ENCODE measurements around the gene PATE4.

DNA sequence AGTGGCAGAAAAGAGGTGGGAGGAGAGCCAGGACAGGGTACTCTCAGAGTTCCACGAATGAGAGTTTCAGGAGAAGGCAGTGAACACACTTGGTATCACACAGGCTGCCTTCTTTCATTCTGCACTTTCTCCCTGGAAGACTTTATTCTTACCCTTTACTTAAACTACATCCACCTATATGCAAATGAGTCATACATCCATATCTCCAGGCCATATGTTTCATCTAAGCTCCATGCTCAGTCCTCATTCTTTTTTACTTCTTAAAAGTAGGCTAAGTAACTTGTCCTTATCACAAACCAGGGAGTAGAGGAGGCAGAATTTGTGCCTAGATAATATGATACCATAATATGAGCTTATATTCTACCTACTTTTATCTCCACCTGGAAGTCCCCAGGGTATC, 48.2 kb downstream of the PATE4 start:
- TF ChIP-seq BHLHE40 (IDR thresholded peaks at IDR 0.05; ENCODE audit: low read depth, low read length), result no peak
- no peak for TF ChIP-seq JUNB (IDR thresholded peaks at IDR 0.05)
- TF ChIP-seq, protein P1, sequence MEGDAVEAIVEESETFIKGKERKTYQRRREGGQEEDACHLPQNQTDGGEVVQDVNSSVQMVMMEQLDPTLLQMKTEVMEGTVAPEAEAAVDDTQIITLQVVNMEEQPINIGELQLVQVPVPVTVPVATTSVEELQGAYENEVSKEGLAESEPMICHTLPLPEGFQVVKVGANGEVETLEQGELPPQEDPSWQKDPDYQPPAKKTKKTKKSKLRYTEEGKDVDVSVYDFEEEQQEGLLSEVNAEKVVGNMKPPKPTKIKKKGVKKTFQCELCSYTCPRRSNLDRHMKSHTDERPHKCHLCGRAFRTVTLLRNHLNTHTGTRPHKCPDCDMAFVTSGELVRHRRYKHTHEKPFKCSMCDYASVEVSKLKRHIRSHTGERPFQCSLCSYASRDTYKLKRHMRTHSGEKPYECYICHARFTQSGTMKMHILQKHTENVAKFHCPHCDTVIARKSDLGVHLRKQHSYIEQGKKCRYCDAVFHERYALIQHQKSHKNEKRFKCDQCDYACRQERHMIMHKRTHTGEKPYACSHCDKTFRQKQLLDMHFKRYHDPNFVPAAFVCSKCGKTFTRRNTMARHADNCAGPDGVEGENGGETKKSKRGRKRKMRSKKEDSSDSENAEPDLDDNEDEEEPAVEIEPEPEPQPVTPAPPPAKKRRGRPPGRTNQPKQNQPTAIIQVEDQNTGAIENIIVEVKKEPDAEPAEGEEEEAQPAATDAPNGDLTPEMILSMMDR (IDR thresholded peaks at IDR 0.05), result no peak
- TF ChIP-seq EP300 (IDR thresholded peaks at IDR 0.05), result no peak

Data from A549 (cell line).